ENCODE results near the gene CACNA1B. TPM values are rescaled to one million over a fixed set of nuclear protein-coding genes. Genes with fewer than 3 reads are reported as not detected.

Gene CACNA1B
- polyA plus RNA-seq, 1 experiment, result 0.01 TPM

DNA sequence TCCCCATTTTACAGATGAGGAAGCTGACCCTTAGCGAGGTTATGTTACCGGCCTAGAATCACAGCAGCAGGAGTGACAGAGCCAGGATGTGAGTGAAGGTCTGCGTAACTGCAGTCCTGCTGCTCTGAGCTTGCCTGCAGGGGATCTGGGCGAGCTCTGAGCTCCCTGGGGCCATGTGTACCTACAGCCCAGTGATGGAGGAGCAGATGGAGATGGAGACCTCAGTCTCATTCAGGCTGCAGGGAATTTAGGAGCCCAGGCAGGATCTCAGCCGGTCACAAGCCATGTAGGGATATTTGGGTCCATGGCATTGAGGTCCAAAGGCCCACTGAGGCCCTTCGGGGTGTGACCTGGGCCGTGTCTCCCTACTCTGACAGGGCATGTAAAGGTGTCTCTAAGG, 170.6 kb downstream of the CACNA1B start:
- ChIA-PET POLR2A (no interaction called here), CTCF (no interaction called here)
- Histone ChIP-seq H3K36me3 (ENCODE audit: control insufficient read depth, insufficient read depth, low read length) (no peaks in the 10 kb centered on the region), H3K27me3 (ENCODE audit: control insufficient read depth, insufficient read depth, low read length) (no peaks in the 10 kb centered on the region), H3K4me3 (ENCODE audit: low read depth, low read length) (no peak overlapping the region)
- DNase-seq (ENCODE audit: low read depth), result no peak
- no peak for TF ChIP-seq CTCF (IDR thresholded peaks at IDR 0.05; ENCODE audit: insufficient read depth, low read depth, low read length)

DNA sequence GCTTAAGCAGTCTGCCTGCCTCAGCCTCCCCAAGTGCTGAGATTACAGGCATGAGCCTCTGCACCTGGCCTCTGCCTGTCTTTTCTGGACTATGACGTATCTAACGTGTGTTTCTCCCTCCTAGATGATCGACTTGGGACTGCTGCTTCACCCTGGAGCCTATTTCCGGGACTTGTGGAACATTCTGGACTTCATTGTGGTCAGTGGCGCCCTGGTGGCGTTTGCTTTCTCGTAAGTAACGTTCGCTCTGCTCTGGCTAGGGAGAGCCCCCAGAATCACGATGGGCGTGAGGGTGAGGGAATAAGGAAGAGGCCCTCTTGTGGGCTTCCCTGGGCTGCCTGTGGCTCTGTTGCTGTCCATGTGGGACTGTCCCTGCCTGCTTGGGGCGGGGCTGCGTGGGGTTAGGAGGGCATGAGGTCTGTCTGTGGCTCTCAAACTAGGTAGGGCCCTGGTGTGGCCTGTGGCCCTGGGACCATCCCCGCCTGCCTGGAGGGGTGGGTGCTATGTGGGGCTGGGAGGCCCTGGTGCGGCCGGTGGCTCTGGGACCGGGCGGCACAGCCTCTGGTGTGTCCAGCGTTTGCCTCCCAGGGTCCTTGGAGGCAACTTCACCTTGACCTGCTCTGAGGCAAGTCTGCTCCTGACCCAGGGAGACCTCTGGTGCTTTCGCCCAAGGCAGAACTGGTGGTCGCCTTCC, 171.7 kb downstream of the CACNA1B start:
- TF ChIP-seq CTCF (IDR thresholded peaks at IDR 0.05; ENCODE audit: insufficient read depth, low read depth, low read length), result no peak
- ChIA-PET CTCF (no interaction called here), POLR2A (no interaction called here)
- no peak for DNase-seq (ENCODE audit: low read depth)
- Histone ChIP-seq H3K27me3 (ENCODE audit: control insufficient read depth, insufficient read depth, low read length) (no peaks in the 10 kb centered on the region), H3K4me3 (ENCODE audit: low read depth, low read length) (no peak overlapping the region), H3K36me3 (ENCODE audit: control insufficient read depth, insufficient read depth, low read length) (no peaks in the 10 kb centered on the region)

- H3K27me3 ChIP-seq (ENCODE audit: control insufficient read depth, insufficient read depth, low read length), result no peaks in the 10 kb centered on the region
- ChIA-PET POLR2A (no interaction called here), CTCF (no interaction called here)
- H3K4me3 ChIP-seq (ENCODE audit: low read depth, low read length), result no peak overlapping the region
- TF ChIP-seq CTCF (IDR thresholded peaks at IDR 0.05; ENCODE audit: insufficient read depth, low read depth, low read length), result no peak
- H3K36me3 ChIP-seq (ENCODE audit: control insufficient read depth, insufficient read depth, low read length), result no peaks in the 10 kb centered on the region
- no peak for DNase-seq (ENCODE audit: low read depth)
Measured at GRCh38 chr9:138049779-138050471, 172.3 kb downstream of the CACNA1B start.

DNA sequence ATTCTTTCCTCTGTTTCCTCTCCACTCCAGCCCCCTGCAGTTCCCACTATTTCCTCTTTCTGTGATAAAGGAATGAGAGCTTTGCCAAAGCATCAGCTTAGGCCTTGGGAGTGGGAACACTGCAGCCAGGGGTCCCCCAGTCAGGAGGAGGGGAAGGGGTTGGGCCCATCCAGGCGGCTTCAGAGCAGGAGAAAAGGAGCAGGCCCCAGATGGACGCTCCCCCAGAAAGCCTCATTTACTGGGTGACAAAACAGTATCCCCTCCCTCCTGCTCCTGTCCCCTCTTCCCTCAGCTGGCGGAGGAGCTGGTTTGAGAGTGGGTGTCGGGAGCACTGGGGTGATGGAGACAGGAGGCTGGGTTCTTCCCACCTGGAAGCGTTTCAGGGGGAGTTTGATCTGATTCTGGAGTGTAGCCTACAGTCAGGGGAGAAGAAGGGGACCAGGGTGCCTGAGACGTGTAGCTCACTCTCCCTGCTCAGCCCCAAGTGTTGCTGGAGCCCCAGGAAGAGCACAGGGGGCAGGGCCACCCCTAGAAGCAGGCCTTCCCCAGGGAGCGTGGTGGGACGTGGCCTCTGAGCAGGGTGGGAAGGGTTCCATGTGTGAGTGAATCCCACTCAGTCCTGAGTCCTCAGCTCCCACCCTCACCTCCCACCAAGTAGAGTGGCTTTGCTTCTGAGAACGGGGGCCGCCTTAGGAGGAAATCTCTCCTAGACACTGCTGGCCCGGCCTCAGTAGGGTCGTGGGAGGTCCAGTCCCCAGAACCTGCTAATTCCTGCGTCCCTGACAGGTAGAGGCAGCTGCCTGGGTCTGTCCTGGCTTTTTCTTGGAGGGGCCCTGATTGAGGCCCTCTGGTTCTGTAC, 173.1 kb downstream of the CACNA1B start:
- no peaks in the 10 kb centered on the region for H3K36me3 ChIP-seq (ENCODE audit: control insufficient read depth, insufficient read depth, low read length)
- no peaks in the 10 kb centered on the region for H3K27me3 ChIP-seq (ENCODE audit: control insufficient read depth, insufficient read depth, low read length)
- H3K4me3 ChIP-seq (ENCODE audit: low read depth, low read length), result no peak overlapping the region
- no peak for TF ChIP-seq CTCF (IDR thresholded peaks at IDR 0.05; ENCODE audit: insufficient read depth, low read depth, low read length)
- ChIA-PET CTCF (no interaction called here), POLR2A (no interaction called here)
- DNase-seq (ENCODE audit: low read depth), result no peak
